HG02642 (cell line): Measurements from ENCODE around the gene RBMS3.
"Not testable (repeated sequence)": the region's sequence is repeated elsewhere in the genome, so short reads cannot be mapped to it uniquely, and the experiment has no call there.

ENCODE experiments used
- ATAC-seq: cut with Tn5 transposase; IDR thresholded peaks from one replicate; pipeline ENCODE4 v1.9.1; 2021; ENCODE audit warnings: mild to moderate bottlenecking; ENCODE audit not compliant: unreplicated experiment, poor library complexity

The RBMS3 gene

GRCh38 chr3:29374226-29374625 is 93.4 kb downstream of the RBMS3 start:
- no peak for ATAC-seq

GRCh38 chr3:29379097-29379496 is 98.2 kb downstream of the RBMS3 start:
- ATAC-seq: no peak

- no peak for ATAC-seq
Measured at GRCh38 chr3:29381595-29381994, 100.7 kb downstream of the RBMS3 start.

- no peak for ATAC-seq
Measured at GRCh38 chr3:29382409-29382808, 101.5 kb downstream of the RBMS3 start.

- no peak for ATAC-seq
Measured at GRCh38 chr3:29382845-29383244, 102.0 kb downstream of the RBMS3 start.

- no peak for ATAC-seq
Measured at GRCh38 chr3:29384640-29385039, 103.8 kb downstream of the RBMS3 start.

GRCh38 chr3:29385046-29385830 is 104.4 kb downstream of the RBMS3 start:
- ATAC-seq: no peak

- no peak for ATAC-seq
Measured at GRCh38 chr3:29389362-29389761, 108.5 kb downstream of the RBMS3 start.

- ATAC-seq: no peak
Measured at GRCh38 chr3:29392625-29393388, 111.9 kb downstream of the RBMS3 start.

GRCh38 chr3:29393946-29394345 is 113.1 kb downstream of the RBMS3 start:
- not testable (repeated sequence) for ATAC-seq

GRCh38 chr3:29397406-29397805 is 116.5 kb downstream of the RBMS3 start:
- ATAC-seq: no peak

- no peak for ATAC-seq
Measured at GRCh38 chr3:29398787-29399186, 117.9 kb downstream of the RBMS3 start.

GRCh38 chr3:29406291-29406832 is 125.5 kb downstream of the RBMS3 start:
- ATAC-seq: no peak

GRCh38 chr3:29408676-29409075 is 127.8 kb downstream of the RBMS3 start:
- no peak for ATAC-seq

- ATAC-seq: no peak
Measured at GRCh38 chr3:29409409-29409808, 128.5 kb downstream of the RBMS3 start.

GRCh38 chr3:29410220-29410619 is 129.3 kb downstream of the RBMS3 start:
- no peak for ATAC-seq

- no peak for ATAC-seq
Measured at GRCh38 chr3:29410660-29411405, 130.0 kb downstream of the RBMS3 start.

GRCh38 chr3:29412110-29412509 is 131.2 kb downstream of the RBMS3 start:
- ATAC-seq: peak; percentile 58

- ATAC-seq: no peak
Measured at GRCh38 chr3:29414468-29415224, 133.8 kb downstream of the RBMS3 start.
